Natural killer cell (primary cell): ENCODE results near the gene MEGF6. TPM values are rescaled to one million over a fixed set of nuclear protein-coding genes. Genes with fewer than 3 reads are reported as not detected.

Experiments
- ATAC-seq, 3 donors: fragments of 150-1000 bp in 2 of 3; fragments of 200-7000 bp in 1 of 3; cut with Tn5 transposase; 1 replicate in 1 of 3; 2 replicates in 2 of 3; pipeline ENCODE4 v1.10.0; 2021; ENCODE audit warnings: mild to moderate bottlenecking in 2 of 3, moderate library complexity in 2 of 3
- DNase-seq, 2 donors: peaks; one replicate each; pipeline versions ENCODE4 v3.0.0 to v3.0.0-alpha.2; 2013 to 2021; ENCODE audit warnings: mixed read lengths in 1 of 2
- H3K27ac ChIP-seq: one replicate; pipeline ENCODE4 v1.5.1; 2013; ENCODE audit warnings: mild to moderate bottlenecking, low read length
- H3K27me3 ChIP-seq: one replicate; pipeline ENCODE4 v1.6.1; 2013; ENCODE audit warnings: low read length; ENCODE audit not compliant: control insufficient read depth, insufficient read depth
- H3K36me3 ChIP-seq: one replicate; pipeline ENCODE4 v1.6.1; 2013; ENCODE audit warnings: low read length; ENCODE audit not compliant: control insufficient read depth, insufficient read depth
- H3K4me1 ChIP-seq: one replicate; pipeline ENCODE4 v1.6.1; 2013; ENCODE audit warnings: low read length; ENCODE audit not compliant: control insufficient read depth, insufficient read depth
- H3K4me3 ChIP-seq: one replicate; pipeline ENCODE4 v1.5.1; 2013; ENCODE audit warnings: low read length
- H3K9me3 ChIP-seq: one replicate; pipeline ENCODE4 v1.6.1; 2013; ENCODE audit warnings: low read length; ENCODE audit not compliant: control insufficient read depth, insufficient read depth
- H3K27ac Mint-ChIP-seq, 2 donors: one replicate each; pipeline ENCODE4 v1.8.0; 2022; ENCODE audit warnings: mild to moderate bottlenecking in 2 of 2, mixed read lengths in 2 of 2, moderate library complexity in 1 of 2
- H3K27me3 Mint-ChIP-seq, 2 donors: one replicate each; pipeline ENCODE4 v1.8.0; 2022; ENCODE audit warnings: low read depth in 2 of 2, mixed read lengths in 2 of 2
- H3K36me3 Mint-ChIP-seq: one replicate; pipeline ENCODE4 v1.8.0; 2022; ENCODE audit warnings: mixed read lengths
- H3K4me1 Mint-ChIP-seq, 2 donors: one replicate each; pipeline ENCODE4 v1.8.0; 2022; ENCODE audit warnings: mixed read lengths in 2 of 2
- H3K4me3 Mint-ChIP-seq: one replicate; pipeline ENCODE4 v1.8.0; 2022; ENCODE audit warnings: mild to moderate bottlenecking, moderate library complexity, mixed read lengths
- H3K9me3 Mint-ChIP-seq, 2 donors: one replicate each; pipeline ENCODE4 v1.8.0; 2022; ENCODE audit warnings: mixed read lengths in 2 of 2
- WGBS: methylation state at CpG from one replicate; pipeline ENCODE4 v1.1.7; 2013; ENCODE audit warnings: missing lambda C conversion rate; ENCODE audit not compliant: insufficient coverage; 5-methylcytosine and 5-hydroxymethylcytosine counted together
- intact Hi-C: fragments of 100-400 bp; cut with micrococcal nuclease; formaldehyde crosslinking; loops from one replicate; pipeline ENCODE4 v1.14.2; 2022
- total RNA-seq, 4 donors: library from RNA; stranded (reverse); fragments of 120-200 nt in 1 of 4; gene quantifications; one replicate each; pipeline versions ENCODE4 v1.2.3 to v1.2.4, GENCODE V29; 2013 to 2022
- TF ChIP-seq, protein P1 (sequence below): fragments of 200-600 bp; IDR thresholded peaks from one replicate; pipeline ENCODE4 v1.8.0; 2022; ENCODE audit warnings: antibody characterized with exemption

MEGF6 gene
- total RNA-seq, 3 donors from 2014 or later (not counting 1 experiment from before 2014, with no cell fraction given), result 3.1 to 15.6 (median 5.1) TPM

DNA sequence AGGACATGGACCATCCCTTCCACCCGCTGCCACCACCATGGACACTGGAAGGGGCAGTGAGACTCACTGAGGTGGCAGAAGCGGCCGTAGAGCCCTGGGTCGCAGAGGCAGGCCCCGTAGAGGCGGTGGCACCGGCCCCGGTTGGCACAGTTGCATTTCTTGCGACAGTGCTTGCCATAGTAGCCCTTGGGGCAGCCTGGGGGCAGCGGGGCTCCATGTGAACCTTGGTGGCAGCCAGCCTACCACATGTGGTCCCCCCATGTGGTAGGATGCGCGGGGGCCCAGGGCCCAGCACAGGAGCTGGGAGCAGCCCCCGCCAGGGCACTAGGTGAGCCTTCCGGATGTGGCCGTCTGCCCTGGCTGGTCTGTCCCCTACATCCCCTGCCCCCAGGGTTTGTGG, 105.3 kb downstream of the MEGF6 start:
- ATAC-seq (no peak), DNase-seq (no peak)
- H3K4me1 Mint-ChIP-seq, result no peaks in the 10 kb centered on the region
- no peaks in the 10 kb centered on the region for H3K36me3 Mint-ChIP-seq
- no peak overlapping the region for H3K27ac Mint-ChIP-seq
- H3K9me3 Mint-ChIP-seq, result no peaks in the 10 kb centered on the region
- Histone ChIP-seq H3K4me1 (no peaks in the 10 kb centered on the region), H3K36me3 (no peaks in the 10 kb centered on the region), H3K27ac (no peak overlapping the region), H3K9me3 (no peaks in the 10 kb centered on the region), H3K4me3 (no peak overlapping the region), H3K27me3 (no peaks in the 10 kb centered on the region)
- TF ChIP-seq, protein P1, sequence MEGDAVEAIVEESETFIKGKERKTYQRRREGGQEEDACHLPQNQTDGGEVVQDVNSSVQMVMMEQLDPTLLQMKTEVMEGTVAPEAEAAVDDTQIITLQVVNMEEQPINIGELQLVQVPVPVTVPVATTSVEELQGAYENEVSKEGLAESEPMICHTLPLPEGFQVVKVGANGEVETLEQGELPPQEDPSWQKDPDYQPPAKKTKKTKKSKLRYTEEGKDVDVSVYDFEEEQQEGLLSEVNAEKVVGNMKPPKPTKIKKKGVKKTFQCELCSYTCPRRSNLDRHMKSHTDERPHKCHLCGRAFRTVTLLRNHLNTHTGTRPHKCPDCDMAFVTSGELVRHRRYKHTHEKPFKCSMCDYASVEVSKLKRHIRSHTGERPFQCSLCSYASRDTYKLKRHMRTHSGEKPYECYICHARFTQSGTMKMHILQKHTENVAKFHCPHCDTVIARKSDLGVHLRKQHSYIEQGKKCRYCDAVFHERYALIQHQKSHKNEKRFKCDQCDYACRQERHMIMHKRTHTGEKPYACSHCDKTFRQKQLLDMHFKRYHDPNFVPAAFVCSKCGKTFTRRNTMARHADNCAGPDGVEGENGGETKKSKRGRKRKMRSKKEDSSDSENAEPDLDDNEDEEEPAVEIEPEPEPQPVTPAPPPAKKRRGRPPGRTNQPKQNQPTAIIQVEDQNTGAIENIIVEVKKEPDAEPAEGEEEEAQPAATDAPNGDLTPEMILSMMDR, result no peak
- 95% methylated on average over 15 of the region's 15 CpGs for WGBS
- no peaks in the 10 kb centered on the region for H3K27me3 Mint-ChIP-seq
- no peak overlapping the region for H3K4me3 Mint-ChIP-seq
- intact Hi-C loops, result no loop called here

DNA sequence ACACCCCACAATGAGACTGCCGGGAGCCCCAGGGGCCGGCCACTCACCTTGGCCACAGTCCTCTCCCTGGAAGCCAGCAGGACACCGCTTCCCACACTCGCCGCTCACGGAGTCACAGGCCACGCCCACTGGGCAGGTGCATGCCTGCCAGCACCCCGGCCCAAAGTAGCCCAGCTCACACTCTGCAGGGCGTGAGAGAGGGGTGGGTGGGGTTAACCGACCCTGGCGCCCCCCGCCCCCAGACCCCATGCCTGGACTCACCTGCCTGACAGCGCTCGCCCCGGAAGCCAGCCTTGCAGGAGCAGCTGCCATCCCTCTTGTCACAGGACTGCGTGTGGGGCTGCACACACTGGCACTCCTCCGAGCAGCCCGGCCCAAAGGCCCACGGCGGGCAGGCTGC, 106.1 kb downstream of the MEGF6 start:
- no peaks in the 10 kb centered on the region for H3K36me3 ChIP-seq
- Mint-ChIP-seq H3K36me3 (no peaks in the 10 kb centered on the region), H3K27me3 (no peaks in the 10 kb centered on the region), H3K27ac (no peak overlapping the region), H3K4me1 (no peaks in the 10 kb centered on the region), H3K4me3 (no peak overlapping the region), H3K9me3 (no peaks in the 10 kb centered on the region)
- no peaks in the 10 kb centered on the region for H3K27me3 ChIP-seq
- intact Hi-C loops, result no loop called here
- no peaks in the 10 kb centered on the region for H3K9me3 ChIP-seq
- DNase-seq, result no peak
- no peak overlapping the region for H3K4me3 ChIP-seq
- no peak overlapping the region for H3K27ac ChIP-seq
- WGBS, result 89% methylated on average over 20 of the region's 20 CpGs
- ATAC-seq, result no peak
- H3K4me1 ChIP-seq, result no peaks in the 10 kb centered on the region
- TF ChIP-seq, protein P1, result no peak

DNA sequence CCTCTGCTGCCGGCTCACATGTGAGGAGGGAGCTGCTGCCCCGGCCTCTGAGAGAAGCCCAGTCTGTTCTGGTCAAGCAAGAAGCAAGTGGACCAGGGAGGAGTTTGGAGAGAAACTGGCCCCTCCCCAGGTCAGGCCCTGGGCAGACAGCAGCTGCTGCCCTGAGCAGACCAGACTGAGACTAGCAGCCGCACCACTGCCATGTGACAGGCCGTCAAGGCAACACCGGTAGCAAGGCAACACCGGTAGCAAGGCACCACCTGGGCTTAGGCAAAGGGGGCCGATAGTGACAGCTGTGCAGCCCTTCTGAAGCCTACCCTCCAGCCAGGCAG, 106.5 kb downstream of the MEGF6 start:
- ATAC-seq (no peak), DNase-seq (no peak)
- H3K9me3 ChIP-seq, result no peaks in the 10 kb centered on the region
- Mint-ChIP-seq H3K27ac (no peak overlapping the region), H3K4me3 (no peak overlapping the region), H3K9me3 (no peaks in the 10 kb centered on the region), H3K27me3 (no peaks in the 10 kb centered on the region), H3K4me1 (no peaks in the 10 kb centered on the region), H3K36me3 (no peaks in the 10 kb centered on the region)
- TF ChIP-seq, protein P1, result no peak
- H3K36me3 ChIP-seq, result no peaks in the 10 kb centered on the region
- no peaks in the 10 kb centered on the region for H3K27me3 ChIP-seq
- no peak overlapping the region for H3K4me3 ChIP-seq
- H3K27ac ChIP-seq, result no peak overlapping the region
- no peaks in the 10 kb centered on the region for H3K4me1 ChIP-seq
- 91% methylated on average over 7 of the region's 7 CpGs for WGBS
- intact Hi-C loops, result no loop called here

DNA sequence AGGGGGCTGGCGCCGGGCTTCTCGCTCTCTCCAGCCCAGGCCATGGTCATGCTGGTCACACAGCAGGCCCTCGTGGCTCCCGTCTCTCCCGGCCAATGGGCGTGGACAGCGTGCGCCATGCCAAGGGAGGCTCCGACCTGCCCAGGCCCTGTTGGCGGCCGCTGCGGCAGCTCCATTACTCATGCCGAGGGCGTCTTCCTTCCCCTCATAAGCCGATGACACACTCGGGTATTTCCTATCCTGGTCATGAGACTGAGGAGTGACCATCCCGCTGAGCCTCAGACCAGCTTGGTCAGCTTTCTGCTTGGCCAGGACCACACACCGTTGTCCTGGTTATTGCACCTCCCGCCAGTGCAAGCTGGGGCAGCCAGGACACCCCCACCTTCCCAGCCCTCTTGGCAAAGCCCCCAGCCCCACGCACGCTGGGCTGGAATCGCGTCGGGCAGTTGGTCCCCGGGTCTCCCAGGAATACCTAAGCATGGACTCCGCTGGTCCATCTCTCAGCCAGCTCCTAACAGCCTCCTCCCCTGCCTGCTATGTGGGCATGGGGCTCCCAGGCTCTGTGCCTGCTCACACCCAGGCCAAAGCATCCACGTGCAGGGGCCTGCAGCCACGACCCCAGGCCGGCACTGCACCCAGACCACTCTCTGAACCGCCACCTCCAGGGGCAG, 107.0 kb downstream of the MEGF6 start:
- H3K36me3 ChIP-seq, result no peaks in the 10 kb centered on the region
- no peaks in the 10 kb centered on the region for H3K27me3 ChIP-seq
- ATAC-seq (no peak), DNase-seq (no peak)
- no peaks in the 10 kb centered on the region for H3K9me3 Mint-ChIP-seq
- no peaks in the 10 kb centered on the region for H3K4me1 ChIP-seq
- TF ChIP-seq, protein P1, result no peak
- H3K9me3 ChIP-seq, result no peaks in the 10 kb centered on the region
- H3K36me3 Mint-ChIP-seq, result no peaks in the 10 kb centered on the region
- 89% methylated on average over 31 of the region's 31 CpGs for WGBS
- H3K4me3 ChIP-seq, result no peak overlapping the region
- no peaks in the 10 kb centered on the region for H3K27me3 Mint-ChIP-seq
- intact Hi-C loops, result no loop called here
- no peak overlapping the region for H3K27ac ChIP-seq
- no peak overlapping the region for H3K4me3 Mint-ChIP-seq
- H3K27ac Mint-ChIP-seq, result no peak overlapping the region
- no peaks in the 10 kb centered on the region for H3K4me1 Mint-ChIP-seq
